Skeletal muscle tissue (tissue), 4 donors: ENCODE results near the gene SHH. TPM values are rescaled to one million over a fixed set of nuclear protein-coding genes. Genes with fewer than 3 reads are reported as not detected.
"Not testable (repeated sequence)": the region's sequence is repeated elsewhere in the genome, so short reads cannot be mapped to it uniquely, and the experiment has no call there.

Experiments
- H3K27ac ChIP-seq: one replicate; pipeline ENCODE4 v1.7.0; 2013; ENCODE audit warnings: mild to moderate bottlenecking, low read depth, low read length, inconsistent platforms
- H3K27me3 ChIP-seq, 3 donors: one replicate each; pipeline ENCODE4 v1.7.0; 2013; ENCODE audit warnings: low read length in 3 of 3; ENCODE audit not compliant: control insufficient read depth in 3 of 3, insufficient read depth in 3 of 3
- H3K36me3 ChIP-seq, 3 donors: one replicate each; pipeline ENCODE4 v1.7.0; 2013; ENCODE audit warnings: low read length in 3 of 3; ENCODE audit not compliant: control insufficient read depth in 3 of 3, insufficient read depth in 3 of 3
- H3K4me1 ChIP-seq, 3 donors: one replicate each; pipeline ENCODE4 v1.7.0; 2013; ENCODE audit warnings: low read length in 3 of 3, mild to moderate bottlenecking in 3 of 3; ENCODE audit not compliant: control insufficient read depth in 3 of 3, insufficient read depth in 3 of 3
- H3K4me3 ChIP-seq, 3 donors: one replicate each; pipeline ENCODE4 v1.7.0; 2013; ENCODE audit warnings: low read length in 3 of 3
- H3K9ac ChIP-seq, 3 donors: one replicate each; pipeline ENCODE4 v1.7.0; 2013; ENCODE audit warnings: low read length in 3 of 3, mild to moderate bottlenecking in 3 of 3, moderate library complexity in 2 of 3, low read depth in 1 of 3
- H3K9me3 ChIP-seq, 3 donors: one replicate each; pipeline ENCODE4 v1.7.0; 2013; ENCODE audit warnings: low read length in 3 of 3; ENCODE audit not compliant: control insufficient read depth in 3 of 3
- total RNA-seq: library from RNA; depleted of rRNA; stranded (reverse); fragments of >200 nt; gene quantifications from one replicate; pipeline ENCODE4 v1.2.3, GENCODE V29; 2014
- donor health status: Osteomylitis.

The SHH gene
- total RNA-seq, 1 donor from 2014 or later = not detected

DNA sequence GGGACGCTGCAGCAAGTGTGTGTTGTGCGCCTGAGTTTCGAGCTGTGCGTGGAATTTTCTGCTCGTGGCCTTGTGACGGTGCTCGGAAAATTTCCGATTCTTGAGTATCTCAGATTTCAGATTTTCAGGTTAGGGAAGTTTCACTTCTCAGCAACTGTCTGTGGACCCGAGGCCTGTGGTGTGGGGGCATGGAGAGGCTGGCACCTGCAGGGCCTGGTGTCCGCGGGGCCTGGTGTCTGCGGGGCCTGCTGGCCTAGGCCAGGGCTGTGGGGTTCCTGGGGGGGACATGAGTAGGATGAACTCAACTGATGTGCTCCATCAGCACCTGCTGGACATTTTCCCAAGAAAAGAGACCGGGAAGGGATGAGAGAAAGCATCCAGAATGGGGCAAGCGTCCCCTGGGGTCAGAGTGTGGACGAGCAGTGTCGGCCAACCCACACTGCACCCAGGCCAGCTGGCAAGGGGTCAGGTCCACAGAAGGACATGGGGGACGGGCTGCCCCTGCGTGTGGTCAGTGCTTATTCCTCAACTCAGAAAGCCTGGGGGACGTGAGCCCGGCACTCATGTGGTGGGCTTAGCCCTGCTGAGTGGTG, 31.3 kb upstream of the SHH start:
- Histone ChIP-seq H3K9me3 (no peaks in the 10 kb centered on the region), H3K36me3 (no peaks in the 10 kb centered on the region), H3K27ac (no peak overlapping the region), H3K4me3 (no peak overlapping the region), H3K27me3 (peaks cover 8 to 27% (median 16%) of the 10 kb centered on the region in 3 donors), H3K9ac (no peak overlapping the region), H3K4me1 (no peaks in the 10 kb centered on the region)

DNA sequence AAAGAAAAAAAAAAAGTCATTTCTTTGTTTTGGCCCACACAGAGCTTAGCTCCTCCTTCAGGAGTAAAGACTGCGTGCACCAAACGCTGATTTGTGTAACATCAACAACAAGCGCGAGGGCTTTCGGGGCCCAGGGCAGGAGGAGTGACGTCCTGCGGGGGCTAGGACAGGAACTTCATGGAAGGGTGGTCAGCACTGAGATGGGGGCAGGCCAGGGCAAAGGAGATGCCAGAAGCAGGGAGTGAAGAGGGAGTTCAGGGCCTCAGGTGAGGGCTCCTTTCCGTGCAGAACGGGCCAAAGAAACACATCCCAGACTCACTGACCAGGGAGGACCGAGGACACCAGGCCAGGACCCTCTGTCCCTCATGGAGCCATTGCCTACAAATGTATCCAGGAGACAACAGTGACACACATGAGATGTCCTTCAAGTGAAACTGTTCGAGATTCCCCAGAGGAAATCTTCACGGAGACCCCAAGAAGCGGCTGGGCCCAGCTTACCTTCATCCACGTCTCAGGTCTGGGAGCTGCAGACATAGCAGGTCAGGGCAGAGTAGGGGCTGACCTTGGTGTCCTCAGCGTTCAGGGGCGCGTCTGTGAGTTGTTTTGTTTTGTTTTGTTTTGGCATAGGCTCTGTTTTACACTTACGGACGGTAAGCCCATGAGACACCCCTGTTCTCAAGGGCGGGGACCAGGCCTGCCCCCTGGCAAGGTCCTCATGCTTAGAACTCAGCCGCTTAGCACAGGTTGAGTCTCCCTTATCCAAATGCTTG, 30.4 kb upstream of the SHH start:
- Histone ChIP-seq H3K4me3 (no peak overlapping the region), H3K9ac (no peak overlapping the region), H3K9me3 (no peaks in the 10 kb centered on the region), H3K36me3 (no peaks in the 10 kb centered on the region), H3K4me1 (no peaks in the 10 kb centered on the region), H3K27ac (no peak overlapping the region), H3K27me3 (peaks cover 8 to 27% (median 16%) of the 10 kb centered on the region in 3 donors)

DNA sequence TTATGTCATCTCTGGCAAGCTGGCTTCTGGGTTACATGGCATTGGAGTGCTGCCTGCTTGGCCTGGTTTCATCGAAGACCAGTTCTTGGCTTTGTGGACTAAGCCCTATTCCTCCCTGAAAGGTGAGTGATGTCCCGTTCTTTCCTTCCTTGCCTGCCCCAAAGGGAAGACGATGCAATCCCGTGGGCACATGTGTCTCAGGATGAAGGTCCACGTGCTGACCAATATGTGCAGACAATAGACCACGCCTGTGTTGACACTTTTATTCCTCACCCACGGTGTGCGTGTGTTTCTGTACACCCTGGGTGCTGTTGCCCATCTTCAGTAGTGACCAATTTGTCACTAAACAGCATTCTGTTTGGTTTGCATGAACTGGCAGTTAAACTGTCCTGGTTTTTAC, 28.6 kb upstream of the SHH start:
- H3K4me1 ChIP-seq = no peaks in the 10 kb centered on the region
- H3K4me3 ChIP-seq = no peak overlapping the region
- H3K36me3 ChIP-seq = no peaks in the 10 kb centered on the region
- no peaks in the 10 kb centered on the region for H3K9me3 ChIP-seq
- H3K27me3 ChIP-seq = peaks cover 8 to 33% (median 22%) of the 10 kb centered on the region in 3 donors
- H3K27ac ChIP-seq = no peak overlapping the region
- H3K9ac ChIP-seq = no peak overlapping the region

DNA sequence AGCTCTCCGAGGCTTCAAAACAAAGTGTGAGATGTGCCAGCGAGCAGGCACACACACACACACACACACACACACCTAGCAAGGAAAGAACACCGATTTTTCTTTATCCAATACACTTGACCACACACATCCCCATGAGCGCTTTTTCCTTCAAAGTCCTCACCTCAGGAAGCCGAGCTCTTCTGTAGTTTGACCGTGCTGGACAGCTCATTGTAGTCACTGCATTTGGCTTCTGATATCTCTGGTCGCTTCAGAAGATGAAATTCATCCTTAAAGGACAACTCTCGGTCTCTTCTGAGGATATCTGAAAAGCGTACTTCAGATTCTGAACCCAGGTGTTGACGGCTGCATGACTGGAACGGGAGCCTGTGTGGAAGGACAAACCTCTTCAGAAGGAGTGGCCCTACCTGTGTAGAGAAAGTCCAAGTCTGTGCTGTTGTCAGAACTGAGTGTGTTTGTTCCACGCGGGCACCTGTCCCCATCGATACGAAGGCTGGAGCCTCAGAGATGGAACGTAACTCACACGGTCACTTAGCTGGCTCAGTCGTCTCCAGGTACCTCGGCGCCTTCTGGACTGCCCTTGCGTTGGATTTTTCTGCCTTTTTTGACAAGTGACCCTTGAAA, 28.1 kb upstream of the SHH start:
- H3K27ac ChIP-seq = no peak overlapping the region
- no peak overlapping the region for H3K9ac ChIP-seq
- no peaks in the 10 kb centered on the region for H3K4me1 ChIP-seq
- no peak overlapping the region for H3K4me3 ChIP-seq
- peaks cover 8 to 38% (median 22%) of the 10 kb centered on the region in 3 donors for H3K27me3 ChIP-seq
- no peaks in the 10 kb centered on the region for H3K9me3 ChIP-seq
- H3K36me3 ChIP-seq = no peaks in the 10 kb centered on the region

DNA sequence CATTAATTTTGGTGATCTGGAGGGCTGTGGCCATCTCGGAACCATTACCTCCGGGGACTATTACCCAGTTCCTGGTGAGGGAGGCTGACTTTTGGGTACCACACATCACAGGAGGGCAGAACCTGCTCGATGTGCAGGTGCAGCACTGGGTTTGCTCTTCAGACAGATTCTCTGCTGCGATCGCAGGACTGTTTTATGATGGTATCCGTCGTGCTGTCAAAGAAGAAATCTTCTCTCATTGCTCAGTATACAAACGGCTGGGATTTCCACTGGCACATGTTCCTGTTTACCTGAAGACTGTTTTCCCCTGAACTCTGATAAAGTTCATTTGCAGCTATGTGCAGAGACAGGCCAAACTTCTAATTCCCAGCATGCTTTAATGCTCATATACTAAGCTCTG, 27.2 kb upstream of the SHH start:
- Histone ChIP-seq H3K4me1 (no peaks in the 10 kb centered on the region), H3K36me3 (no peaks in the 10 kb centered on the region), H3K27me3 (peaks cover 8 to 35% (median 25%) of the 10 kb centered on the region in 3 donors), H3K27ac (no peak overlapping the region), H3K9ac (no peak overlapping the region), H3K4me3 (no peak overlapping the region), H3K9me3 (no peaks in the 10 kb centered on the region)

DNA sequence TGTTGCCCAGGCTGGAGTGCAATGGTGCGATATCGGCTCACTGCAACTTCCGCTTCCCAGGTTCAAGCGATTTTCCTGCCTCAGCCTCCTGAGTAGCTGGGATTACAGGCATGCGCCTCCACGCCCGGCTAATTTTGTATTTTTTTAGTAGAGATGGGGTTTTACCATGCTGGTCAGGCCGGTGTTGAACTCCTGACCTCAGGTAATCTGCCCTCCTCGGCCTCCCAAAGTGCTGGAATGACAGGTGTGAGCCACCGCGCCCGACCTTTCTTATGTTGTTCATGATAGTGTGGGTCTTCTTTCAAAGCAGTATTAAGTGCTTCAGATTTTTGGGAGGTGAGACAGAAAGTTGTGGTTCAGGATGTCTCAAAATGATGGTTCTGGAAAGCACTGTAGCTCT, 26.0 kb upstream of the SHH start:
- not testable (repeated sequence) for H3K9ac ChIP-seq, H3K27ac ChIP-seq, H3K4me1 ChIP-seq, H3K36me3 ChIP-seq, H3K9me3 ChIP-seq, H3K4me3 ChIP-seq
- peaks cover 8 to 38% (median 20%) of the 10 kb centered on the region in 3 donors for H3K27me3 ChIP-seq

DNA sequence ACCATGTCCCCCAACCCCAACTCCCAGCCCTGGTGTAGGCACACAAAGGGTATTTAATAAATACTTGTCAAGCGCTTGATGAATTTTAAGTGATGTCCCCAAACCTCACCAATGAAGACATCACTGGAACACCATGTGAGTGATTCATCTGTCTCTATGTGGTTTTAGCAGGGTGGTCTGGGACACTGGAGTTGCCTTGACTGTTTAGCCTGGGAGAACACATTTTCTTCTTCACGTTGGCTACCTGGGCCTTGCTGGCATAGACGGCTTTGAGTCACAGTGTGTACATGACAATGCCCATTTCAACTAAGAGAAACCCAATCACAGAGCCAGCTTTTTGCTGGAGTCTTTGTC, 24.8 kb upstream of the SHH start:
- Histone ChIP-seq H3K36me3 (no peaks in the 10 kb centered on the region), H3K27me3 (peaks cover 8 to 45% (median 20%) of the 10 kb centered on the region in 3 donors), H3K4me3 (no peak overlapping the region), H3K4me1 (no peaks in the 10 kb centered on the region), H3K9me3 (no peaks in the 10 kb centered on the region), H3K27ac (no peak overlapping the region), H3K9ac (no peak overlapping the region)

DNA sequence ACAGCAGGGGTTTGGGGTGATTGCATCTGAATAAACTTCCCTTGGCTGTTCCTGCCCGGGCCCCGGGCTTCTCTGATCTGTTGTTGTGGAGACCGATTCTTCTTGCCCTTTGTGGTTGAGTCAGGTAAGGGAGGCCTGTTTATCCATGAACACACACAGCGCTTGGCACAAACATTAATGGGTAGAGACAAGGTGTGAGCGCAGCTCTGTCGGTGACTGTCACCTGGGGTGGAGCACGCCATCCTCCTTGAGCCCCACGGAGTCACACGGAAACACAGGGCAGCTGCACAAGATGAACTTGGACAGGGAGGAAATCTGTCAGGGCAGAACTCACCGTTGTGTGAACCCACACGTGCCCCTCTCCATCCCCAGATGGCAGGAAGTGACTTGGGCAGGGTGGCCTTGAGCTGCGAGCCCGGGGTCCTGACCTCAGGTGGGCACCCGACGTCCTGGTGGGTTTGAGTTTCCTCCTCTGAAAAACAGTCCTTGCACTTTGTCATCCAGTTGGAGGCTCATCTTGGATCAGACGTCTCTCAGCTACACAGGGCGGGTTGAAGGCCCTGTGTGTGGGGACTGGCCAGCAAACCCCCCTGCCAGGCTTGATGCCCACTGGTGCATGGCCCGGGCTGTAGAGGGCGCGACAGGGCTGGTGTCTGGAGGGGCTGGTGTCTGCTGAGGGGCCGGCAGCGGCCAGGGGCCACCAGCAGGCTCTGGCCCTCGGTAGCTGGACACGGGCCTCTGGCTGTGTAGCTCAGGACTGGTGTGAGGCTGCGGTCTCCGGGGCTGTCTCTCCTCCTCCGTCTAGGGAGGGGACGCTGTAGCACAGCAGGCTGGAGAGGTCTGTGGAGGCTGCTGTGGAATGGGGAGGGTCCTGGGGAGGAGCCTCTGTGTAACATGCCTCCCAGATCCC, 24.2 kb upstream of the SHH start:
- Histone ChIP-seq H3K36me3 (no peaks in the 10 kb centered on the region), H3K27ac (no peak overlapping the region), H3K27me3 (peaks cover 8 to 43% (median 20%) of the 10 kb centered on the region in 3 donors), H3K4me1 (no peaks in the 10 kb centered on the region), H3K9me3 (no peaks in the 10 kb centered on the region), H3K4me3 (no peak overlapping the region), H3K9ac (no peak overlapping the region)

DNA sequence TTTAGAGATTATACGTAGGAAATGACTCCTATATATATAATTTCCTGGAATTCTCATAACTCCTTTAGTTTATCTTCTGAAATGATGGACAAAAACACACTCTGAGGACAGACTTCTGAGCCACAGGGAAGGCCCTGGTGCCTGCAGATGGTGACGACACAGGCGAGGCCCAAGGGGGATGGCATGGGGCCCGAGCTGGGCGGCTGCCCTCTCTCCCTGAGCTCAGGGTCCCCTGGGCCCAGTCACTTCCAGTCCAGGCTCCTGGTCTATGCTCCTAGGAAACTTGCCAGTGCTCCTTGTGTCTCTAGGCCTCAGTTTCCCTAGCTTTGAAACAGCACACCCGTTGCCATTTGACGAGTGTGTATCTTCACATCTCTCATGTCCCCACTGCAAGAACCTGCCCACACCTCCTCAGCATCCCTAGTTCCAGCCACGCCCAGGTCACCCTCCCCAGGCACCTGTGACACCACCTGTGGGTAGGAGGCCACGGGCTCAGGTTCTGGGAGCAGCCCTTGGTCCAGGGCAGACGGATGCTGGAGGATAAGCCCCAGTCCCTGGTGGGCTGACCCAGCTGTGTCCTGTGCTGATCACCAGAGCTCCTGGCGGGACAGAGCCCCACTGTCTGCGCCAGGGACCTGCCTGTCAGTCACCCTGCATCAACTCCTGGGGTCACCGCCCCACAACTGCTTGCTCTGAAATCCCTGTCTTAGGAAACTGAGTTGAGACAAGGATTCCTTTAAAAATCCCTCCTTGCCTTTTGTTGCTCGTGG, 23.4 kb upstream of the SHH start:
- no peaks in the 10 kb centered on the region for H3K4me1 ChIP-seq
- no peaks in the 10 kb centered on the region for H3K36me3 ChIP-seq
- H3K27ac ChIP-seq = no peak overlapping the region
- H3K9me3 ChIP-seq = no peaks in the 10 kb centered on the region
- peaks cover 2 to 38% (median 13%) of the 10 kb centered on the region in 3 donors for H3K27me3 ChIP-seq
- no peak overlapping the region for H3K9ac ChIP-seq
- no peak overlapping the region for H3K4me3 ChIP-seq
